GM12865 (cell line): Measurements from ENCODE around the gene AKR1D1.
A peak's percentile ranks its signal among the peaks of the same experiment; 100 is the strongest.
"Not testable (repeated sequence)": the region's sequence is repeated elsewhere in the genome, so short reads cannot be mapped to it uniquely, and the experiment has no call there.

Experiments
- DNase-seq: peaks from one replicate; pipeline ENCODE4 v3.0.0; 2010; ENCODE audit warnings: low read depth
- H3K4me3 ChIP-seq: 2 replicates; pipeline ENCODE4 v1.5.1; 2011; ENCODE audit warnings: mild to moderate bottlenecking, low read depth, low read length, control low read depth
- CTCF ChIP-seq: IDR thresholded peaks from 2 replicates; pipeline ENCODE4 v1.5.1; 2011; ENCODE audit warnings: low read length, control low read depth, low read depth, inconsistent platforms; ENCODE audit not compliant: insufficient read depth; ENCODE audit errors: missing control alignments

AKR1D1 gene

GRCh38 chr7:138129551-138130165 is 53.4 kb downstream of the AKR1D1 start:
- TF ChIP-seq CTCF: no peak
- no peak for DNase-seq
- no peak overlapping the region for H3K4me3 ChIP-seq

- no peak for TF ChIP-seq CTCF
- DNase-seq: peak; percentile 10
- H3K4me3 ChIP-seq: no peak overlapping the region
These were observed 61.3 kb downstream of the AKR1D1 start for GRCh38 chr7:138137423-138138171.

GRCh38 chr7:138138244-138138643 is 62.0 kb downstream of the AKR1D1 start:
- H3K4me3 ChIP-seq: no peak overlapping the region
- DNase-seq: no peak
- no peak for TF ChIP-seq CTCF

GRCh38 chr7:138142583-138143201 is 66.4 kb downstream of the AKR1D1 start:
- H3K4me3 ChIP-seq: no peak overlapping the region
- DNase-seq: no peak
- no peak for TF ChIP-seq CTCF

- no peak for DNase-seq
- TF ChIP-seq CTCF: no peak
- no peak overlapping the region for H3K4me3 ChIP-seq
These were observed 68.7 kb downstream of the AKR1D1 start for GRCh38 chr7:138144958-138145357.

- H3K4me3 ChIP-seq, DNase-seq: not testable (repeated sequence)
These were observed 70.0 kb downstream of the AKR1D1 start for GRCh38 chr7:138146221-138146620.

GRCh38 chr7:138146757-138147734 is 70.8 kb downstream of the AKR1D1 start:
- not testable (repeated sequence) for H3K4me3 ChIP-seq, DNase-seq
